K562 (cell line): ENCODE results near the gene NSUN6. TPM values are rescaled to one million over a fixed set of nuclear protein-coding genes. Genes with fewer than 3 reads are reported as not detected.

Experiments used
- ATAC-seq: fragments of 200-7000 bp; cut with Tn5 transposase; 3 replicates; pipeline ENCODE4 v1.9.1; 2020; ENCODE audit warnings: moderate library complexity
- BruUV-seq: library from RNA; stranded (reverse); fragments of 400-500 nt; replicated peaks from 2 replicates; lab custom pipeline; 2021; lab: Mats Ljungman, UMichigan
- CTCF ChIA-PET: fragments of 300-600 bp; formaldehyde crosslinking; extraction: SDS; loops from one replicate; lab custom pipeline; 2021; ENCODE audit warnings: low intra/inter-chr PET ratio; lab: Yijun Ruan, JAX
- POLR2A ChIA-PET: fragments of 300-600, 350-650 bp; sonication (Branson Sonifier 250); formaldehyde crosslinking; extraction: SDS; loops from one replicate; lab custom pipeline; 2021; ENCODE audit warnings: antibody characterized with exemption, inconsistent platforms; lab: Yijun Ruan, JAX
- DNase-seq, 4 experiments: peaks; one replicate each; pipeline versions ENCODE4 v3.0.0 to v3.0.0-alpha.2; 2011 to 2018; ENCODE audit warnings: low spot score in 3 of 4, mixed read lengths in 3 of 4; ENCODE audit errors: extremely low read depth in 1 of 4
- FAIRE-seq: peaks from 2 replicates; lab custom pipeline; 2011; peaks lifted over from hg19 to GRCh38; lab: Jason Lieb, UNC
- H2AFZ ChIP-seq: 2 replicates; pipeline ENCODE4 v1.6.0; 2011; ENCODE audit warnings: low read depth, low read length, control low read depth, inconsistent platforms
- H3K27ac ChIP-seq: fragments of 200-600 bp; 3 replicates; pipeline ENCODE4 v1.8.0; 2011; ENCODE audit warnings: low read depth, mild to moderate bottlenecking, control low read depth, inconsistent platforms, low read length, moderate library complexity, mixed read lengths; ENCODE audit errors: extremely low read depth
- H3K27me3 ChIP-seq, 2 experiments: fragments of 300-600 bp in 1 of 2; 2 replicates in 1 of 2; 3 replicates in 1 of 2; pipeline versions ENCODE4 v1.6.0 to v1.8.0; 2011; ENCODE audit warnings: inconsistent platforms in 2 of 2, low read length in 2 of 2, mild to moderate bottlenecking in 1 of 2, mixed read lengths in 1 of 2, moderate library complexity in 1 of 2; ENCODE audit not compliant: control insufficient read depth in 2 of 2, insufficient read depth in 2 of 2
- H3K36me3 ChIP-seq: fragments of 300-600 bp; 3 replicates; pipeline ENCODE4 v1.8.0; 2011; ENCODE audit warnings: mild to moderate bottlenecking, low read length, inconsistent platforms; ENCODE audit not compliant: control insufficient read depth, insufficient read depth
- H3K4me1 ChIP-seq, 2 experiments: fragments of 200-600 bp in 1 of 2; replicated peaks in 1 of 2; 2 replicates in 1 of 2; 3 replicates in 1 of 2; pipeline versions ENCODE4 v1.5.1 to v1.8.0; 2011; ENCODE audit warnings: inconsistent platforms in 2 of 2, low read length in 2 of 2, mild to moderate bottlenecking in 1 of 2, mixed read lengths in 1 of 2, moderate library complexity in 1 of 2; ENCODE audit not compliant: control insufficient read depth in 2 of 2, insufficient read depth in 2 of 2
- H3K4me2 ChIP-seq: 2 replicates; pipeline ENCODE4 v1.6.1; 2011; ENCODE audit warnings: low read length, control low read depth, inconsistent platforms, mixed read lengths; ENCODE audit not compliant: insufficient read depth
- H3K4me3 ChIP-seq: fragments of 200-600 bp; sonication (generic), shearing (Covaris generic); 2 replicates; pipeline ENCODE4 v1.5.1; 2016; ENCODE audit warnings: control low read depth, inconsistent platforms
- H3K79me2 ChIP-seq: fragments of 200-600 bp; 3 replicates; pipeline ENCODE4 v1.8.0; 2011; ENCODE audit warnings: low read length, inconsistent platforms; ENCODE audit not compliant: control insufficient read depth, insufficient read depth
- H3K9ac ChIP-seq, 2 experiments: 2 replicates each; pipeline versions ENCODE4 v1.6.0 to v1.6.1; 2011; ENCODE audit warnings: low read depth in 2 of 2, low read length in 2 of 2, control low read depth in 1 of 2, inconsistent platforms in 1 of 2, mild to moderate bottlenecking in 1 of 2, mixed read lengths in 1 of 2; ENCODE audit not compliant: insufficient read depth in 1 of 2
- H3K9me1 ChIP-seq: one replicate; pipeline ENCODE4 v1.6.0; 2011; ENCODE audit warnings: inconsistent platforms, mild to moderate bottlenecking, low read length, moderate library complexity; ENCODE audit not compliant: control insufficient read depth, insufficient read depth
- H3K9me3 ChIP-seq: replicated peaks from 2 replicates; pipeline ENCODE4 v1.5.1; 2011; ENCODE audit warnings: low read depth, low read length, inconsistent platforms; ENCODE audit not compliant: control insufficient read depth, insufficient read depth
- H4K20me1 ChIP-seq: replicated peaks from 2 replicates; pipeline ENCODE4 v1.6.1; 2011; ENCODE audit warnings: low read length, inconsistent platforms, mixed read lengths; ENCODE audit not compliant: control insufficient read depth, insufficient read depth
- ADNP ChIP-seq: fragments of 200-800 bp; sonication (Bioruptor generic); IDR thresholded peaks from 2 replicates; pipeline ENCODE4 v1.6.1; 2016; ENCODE audit warnings: missing genetic modification characterization, missing compliant biosample characterization
- COPS2 ChIP-seq: fragments of 450-650 bp; conservative IDR thresholded peaks from 2 replicates; pipeline ENCODE4 v1.6.1; 2016; ENCODE audit warnings: mild to moderate bottlenecking, moderate library complexity
- ELK1 ChIP-seq: sonication (generic); formaldehyde crosslinking; IDR thresholded peaks from 2 replicates; pipeline ENCODE4 v1.8.1; 2022; ENCODE audit warnings: missing genetic modification reagents
- EP300 ChIP-seq: IDR thresholded peaks from 2 replicates; pipeline ENCODE4 v1.6.1; 2012; ENCODE audit warnings: low read length, improper control_type of control experiment
- HLTF ChIP-seq: fragments of 450-650 bp; IDR thresholded peaks from 2 replicates; pipeline ENCODE4 v1.6.1; 2016
- MAFF ChIP-seq: IDR thresholded peaks from 2 replicates; pipeline ENCODE4 v1.6.1; 2012; ENCODE audit warnings: low read length, improper control_type of control experiment
- MAFG ChIP-seq: fragments of 450-650 bp; conservative IDR thresholded peaks from 2 replicates; pipeline ENCODE4 v1.6.1; 2016; ENCODE audit warnings: missing genetic modification characterization, missing compliant biosample characterization
- PBX2 ChIP-seq, 2 experiments: IDR thresholded peaks in 1 of 2; conservative IDR thresholded peaks in 1 of 2; 2 replicates each; pipeline ENCODE4 v1.6.1; 2016; ENCODE audit warnings: low read depth in 2 of 2, mild to moderate bottlenecking in 1 of 2, missing compliant biosample characterization in 1 of 2, missing genetic modification characterization in 1 of 2, moderate library complexity in 1 of 2
- PCBP2 ChIP-seq: fragments of 200-400 bp; formaldehyde crosslinking; IDR thresholded peaks from 2 replicates; pipeline ENCODE4 v1.6.1; 2018; ENCODE audit warnings: low read length, low read depth, mild to moderate bottlenecking, moderate library complexity; ENCODE audit not compliant: poor library complexity, severe bottlenecking
- POLR2G ChIP-seq: fragments of 200-400 bp; formaldehyde crosslinking; IDR thresholded peaks from 2 replicates; pipeline ENCODE4 v1.6.1; 2017; ENCODE audit warnings: low read depth, mild to moderate bottlenecking, antibody characterized with exemption, low read length, moderate library complexity
- PRMT5 ChIP-seq: sonication (generic); formaldehyde crosslinking; IDR thresholded peaks from 2 replicates; pipeline ENCODE4 v1.5.0; 2020; ENCODE audit warnings: missing genetic modification reagents
- PYGO2 ChIP-seq: fragments of 450-650 bp; IDR thresholded peaks from 2 replicates; pipeline ENCODE4 v1.6.1; 2016; ENCODE audit warnings: mild to moderate bottlenecking, missing genetic modification characterization, moderate library complexity, missing compliant biosample characterization
- ZEB2 ChIP-seq: fragments of 450-650 bp; IDR thresholded peaks from 2 replicates; pipeline ENCODE4 v1.6.1; 2016
- ZMIZ1 ChIP-seq, 2 experiments: fragments of 150-350 bp in 1 of 2; IDR thresholded peaks; 2 replicates each; pipeline ENCODE4 v1.6.1; 2012 to 2016; ENCODE audit warnings: low read depth in 2 of 2, low read length in 2 of 2, mild to moderate bottlenecking in 1 of 2, moderate library complexity in 1 of 2
- ZNF124 ChIP-seq: sonication (generic); formaldehyde crosslinking; IDR thresholded peaks from 2 replicates; pipeline ENCODE4 v1.8.1; 2022; ENCODE audit warnings: missing genetic modification reagents
- ZNF316 ChIP-seq: fragments of 450-650 bp; IDR thresholded peaks from 2 replicates; pipeline ENCODE4 v1.6.1; 2016
- ZNF436 ChIP-seq: fragments of 250-450, 450-650 bp; sonication (Bioruptor Pico); formaldehyde crosslinking; IDR thresholded peaks from 2 replicates; pipeline ENCODE4 v1.7.0; 2020; ENCODE audit warnings: mild to moderate bottlenecking
- in situ Hi-C: fragments of 300-500 bp; cut with MboI; formaldehyde crosslinking; loops from 4 replicates; pipeline ENCODE4 v1.15.0; 2018; ENCODE audit warnings: inconsistent platforms, mixed read lengths
- intact Hi-C: fragments of 100-400 bp; cut with micrococcal nuclease; formaldehyde crosslinking; loops from 2 replicates; pipeline ENCODE4 v1.14.2; 2022
- polyA plus RNA-seq, 8 experiments: library from polyadenylated mRNA; depleted of rRNA in 4 of 8; stranded (reverse) in 5 of 8; unstranded in 3 of 8; fragments of >200 nt; fragmentation: Nextera tagmentation in 2 of 8; fragmentation: Illumina TruSeq in 1 of 8; extraction: Ambion mirVana in 2 of 8; extraction: Trizol in 1 of 8; gene quantifications; 2 replicates each; pipeline versions ENCODE4 v1.2.1 to v1.2.3, GENCODE V29; 2011 to 2014; ENCODE audit warnings: inconsistent platforms in 1 of 8, missing spikeins in 1 of 8
- total RNA-seq, 7 experiments: library from RNA; depleted of rRNA in 6 of 7; stranded (reverse); fragments of >200 nt in 6 of 7; fragmentation: Illumina TruSeq in 2 of 7; extraction: Trizol in 2 of 7; gene quantifications; 2 replicates each; pipeline versions ENCODE4 v1.2.1 to v1.2.3, GENCODE V29; 2011 to 2021; ENCODE audit warnings: low replicate concordance in 1 of 7

The NSUN6 gene
- total and polyA plus RNA-seq, 9 of the 15 experiments (the other 6 are each of a cell fraction or from before 2014, with no cell fraction given): 12.5 to 33.1 (median 24.2) TPM

- Histone ChIP-seq H3K4me2 (no peak overlapping the region), H3K4me1 (no peaks in the 10 kb centered on the region), H3K9ac (no peak overlapping the region), H3K9me1 (no peaks in the 10 kb centered on the region), H4K20me1 (no peaks in the 10 kb centered on the region), H3K4me3 (no peak overlapping the region), H3K27ac (no peak overlapping the region), H3K27me3 (no peaks in the 10 kb centered on the region), H3K9me3 (no peaks in the 10 kb centered on the region), H3K79me2 (no peaks in the 10 kb centered on the region), H2AFZ (no peak overlapping the region), H3K36me3 (peaks cover 44% of the 10 kb centered on the region; the same call in 2 of the 3 replicates)
- no peak for DNase-seq
- in situ Hi-C loops: no loop called here
- POLR2A ChIA-PET: no interaction called here
- CTCF ChIA-PET: no interaction called here
- intact Hi-C loops: no loop called here
- FAIRE-seq: no peak
- BruUV-seq: no TSS peak
- no peak for ATAC-seq
- TF ChIP-seq ZEB2: no peak
- TF ChIP-seq ELK1 (CRISPR knock-in tag): no peak
- TF ChIP-seq HLTF: no peak
- TF ChIP-seq POLR2G: no peak
- TF ChIP-seq PBX2 (CRISPR knock-in tag; IDR thresholded peaks at IDR 0.05; ENCODE audit: low read depth): no peak
- TF ChIP-seq PBX2 (tag; conservative IDR thresholded peaks at IDR 0.05; ENCODE audit: low read depth): no peak
- TF ChIP-seq PCBP2: no peak
- no peak for TF ChIP-seq EP300
- TF ChIP-seq ZNF124 (CRISPR knock-in tag): no peak
- no peak for TF ChIP-seq ZNF436 (CRISPR knock-in tag)
- no peak for TF ChIP-seq ADNP (tag)
- no peak for TF ChIP-seq ZMIZ1 (IDR thresholded peaks at IDR 0.05; ENCODE audit: low read depth in 2 of 2, low read length in 2 of 2)
- no peak for TF ChIP-seq PRMT5 (CRISPR knock-in tag)
- TF ChIP-seq PYGO2 (tag): no peak
- TF ChIP-seq COPS2: no peak
- peak; percentile 85 for TF ChIP-seq MAFF
- TF ChIP-seq MAFG (tag): peak; percentile 61
- peak; percentile 80 for TF ChIP-seq ZNF316
These were observed 111.2 kb downstream of the NSUN6 start for GRCh38 chr10:18540195-18540594.
